Measurements from ENCODE around the gene CALML5. TPM values are rescaled to one million over a fixed set of nuclear protein-coding genes. Genes with fewer than 3 reads are reported as not detected.

The CALML5 gene
- total RNA-seq, 2 experiments from 2014 or later, result not detected

GRCh38 chr10:5500162-5500670 is 846 bp upstream of the CALML5 start:
- no peaks in the 10 kb centered on the region for H3K79me2 ChIP-seq (ENCODE audit: insufficient read depth, low read depth, low read length)
- BruUV-seq (replicated peaks), result no TSS peak
- no peaks in the 10 kb centered on the region for H3K36me3 ChIP-seq (ENCODE audit: insufficient read depth, low read length)
- no peak overlapping the region for H3K4me2 ChIP-seq (ENCODE audit: low read length)
- CTCF ChIA-PET (ENCODE audit: unreplicated experiment), result no interaction called here
- no peaks in the 10 kb centered on the region for H3K4me1 ChIP-seq (ENCODE audit: insufficient read depth, low read length, poor library complexity, severe bottlenecking)
- H4K20me1 ChIP-seq (ENCODE audit: insufficient read depth, low read length), result no peaks in the 10 kb centered on the region
- H3K9me3 ChIP-seq (ENCODE audit: low read length), result no peaks in the 10 kb centered on the region
- H3K27ac ChIP-seq (ENCODE audit: low read depth, low read length, poor library complexity, severe bottlenecking), result no peak overlapping the region
- POLR2A ChIA-PET, result no interaction called here
- H3K9me2 ChIP-seq (ENCODE audit: insufficient read depth, low read length), result no peaks in the 10 kb centered on the region
- H2AFZ ChIP-seq (ENCODE audit: low read length), result no peak overlapping the region
- intact Hi-C loops (cut with micrococcal nuclease; ENCODE audit: unreplicated experiment), result no loop called here
- no peak overlapping the region for H3K4me3 ChIP-seq (ENCODE audit: low read depth, low read length, poor library complexity, severe bottlenecking)
- TF ChIP-seq EZH2phosphoT487 (IDR thresholded peaks at IDR 0.05; ENCODE audit: borderline replicate concordance, low read depth, low read length) (no peak), CTCF (conservative IDR thresholded peaks at IDR 0.05; ENCODE audit: low read length) (no peak)
- DNase-seq (ENCODE audit: low spot score), result no peak

- H4K20me1 ChIP-seq (ENCODE audit: insufficient read depth, low read length), result no peaks in the 10 kb centered on the region
- BruUV-seq (replicated peaks), result no TSS peak
- no peaks in the 10 kb centered on the region for H3K4me1 ChIP-seq (ENCODE audit: insufficient read depth, low read length, poor library complexity, severe bottlenecking)
- no peak for DNase-seq (ENCODE audit: low spot score)
- no peaks in the 10 kb centered on the region for H3K9me2 ChIP-seq (ENCODE audit: insufficient read depth, low read length)
- no peaks in the 10 kb centered on the region for H3K79me2 ChIP-seq (ENCODE audit: insufficient read depth, low read depth, low read length)
- H3K36me3 ChIP-seq (ENCODE audit: insufficient read depth, low read length), result no peaks in the 10 kb centered on the region
- H3K4me3 ChIP-seq (ENCODE audit: low read depth, low read length, poor library complexity, severe bottlenecking), result no peak overlapping the region
- ChIA-PET POLR2A (no interaction called here), CTCF (ENCODE audit: unreplicated experiment) (no interaction called here)
- no peak overlapping the region for H3K4me2 ChIP-seq (ENCODE audit: low read length)
- intact Hi-C loops (cut with micrococcal nuclease; ENCODE audit: unreplicated experiment), result no loop called here
- TF ChIP-seq EZH2phosphoT487 (IDR thresholded peaks at IDR 0.05; ENCODE audit: borderline replicate concordance, low read depth, low read length), result no peak
- TF ChIP-seq CTCF (conservative IDR thresholded peaks at IDR 0.05; ENCODE audit: low read length), result no peak
- H3K27ac ChIP-seq (ENCODE audit: low read depth, low read length, poor library complexity, severe bottlenecking), result no peak overlapping the region
- no peaks in the 10 kb centered on the region for H3K9me3 ChIP-seq (ENCODE audit: low read length)
- H2AFZ ChIP-seq (ENCODE audit: low read length), result no peak overlapping the region
Observed at GRCh38 chr10:5498791-5499492, 428 bp downstream of the CALML5 start.

- no peak overlapping the region for H3K27ac ChIP-seq (ENCODE audit: low read depth, low read length, poor library complexity, severe bottlenecking)
- CTCF ChIA-PET (ENCODE audit: unreplicated experiment), result no interaction called here
- H3K4me1 ChIP-seq (ENCODE audit: insufficient read depth, low read length, poor library complexity, severe bottlenecking), result no peaks in the 10 kb centered on the region
- H3K4me2 ChIP-seq (ENCODE audit: low read length), result no peak overlapping the region
- no peaks in the 10 kb centered on the region for H3K36me3 ChIP-seq (ENCODE audit: insufficient read depth, low read length)
- no peaks in the 10 kb centered on the region for H4K20me1 ChIP-seq (ENCODE audit: insufficient read depth, low read length)
- no peak overlapping the region for H3K4me3 ChIP-seq (ENCODE audit: low read depth, low read length, poor library complexity, severe bottlenecking)
- TF ChIP-seq EZH2phosphoT487 (IDR thresholded peaks at IDR 0.05; ENCODE audit: borderline replicate concordance, low read depth, low read length) (no peak), CTCF (conservative IDR thresholded peaks at IDR 0.05; ENCODE audit: low read length) (no peak)
- POLR2A ChIA-PET, result no interaction called here
- H3K9me2 ChIP-seq (ENCODE audit: insufficient read depth, low read length), result no peaks in the 10 kb centered on the region
- no peaks in the 10 kb centered on the region for H3K79me2 ChIP-seq (ENCODE audit: insufficient read depth, low read depth, low read length)
- H2AFZ ChIP-seq (ENCODE audit: low read length), result no peak overlapping the region
- no peak for DNase-seq (ENCODE audit: low spot score)
- intact Hi-C loops (cut with micrococcal nuclease; ENCODE audit: unreplicated experiment), result no loop called here
- no peaks in the 10 kb centered on the region for H3K9me3 ChIP-seq (ENCODE audit: low read length)
- BruUV-seq (replicated peaks), result no TSS peak
Observed at GRCh38 chr10:5497948-5498730, 1.2 kb downstream of the CALML5 start.
